CD14-positive monocyte (primary cell): Measurements from ENCODE around the gene PUM2. TPM values are rescaled to one million over a fixed set of nuclear protein-coding genes. Genes with fewer than 3 reads are reported as not detected.

Source experiments
- DNase-seq, 3 donors: peaks; one replicate each; pipeline ENCODE4 v3.0.0-alpha.2; 2011 to 2022
- H2AFZ ChIP-seq: 2 replicates; pipeline ENCODE4 v1.6.0; 2012; ENCODE audit warnings: mild to moderate bottlenecking, low read depth, low read length, inconsistent platforms; ENCODE audit not compliant: insufficient read depth, poor library complexity, severe bottlenecking
- H3K27ac ChIP-seq, 2 donors: 1 replicate in 1 of 2; 2 replicates in 1 of 2; pipeline ENCODE4 v1.5.1; 2012 to 2013; ENCODE audit warnings: low read length in 2 of 2, control low read depth in 1 of 2, inconsistent platforms in 1 of 2, low read depth in 1 of 2, mild to moderate bottlenecking in 1 of 2
- H3K27me3 ChIP-seq, 2 donors: one replicate each; pipeline versions ENCODE4 v1.6.0 to v1.6.1; 2011 to 2013; ENCODE audit warnings: low read length in 2 of 2; ENCODE audit not compliant: control insufficient read depth in 2 of 2, insufficient read depth in 2 of 2
- H3K36me3 ChIP-seq, 2 donors: replicated peaks in 1 of 2; 1 replicate in 1 of 2; 2 replicates in 1 of 2; pipeline versions ENCODE4 v1.5.1 to v1.6.1; 2012 to 2013; ENCODE audit warnings: low read length in 2 of 2, control low read depth in 1 of 2, inconsistent platforms in 1 of 2, mild to moderate bottlenecking in 1 of 2; ENCODE audit not compliant: insufficient read depth in 2 of 2, control insufficient read depth in 1 of 2
- H3K4me1 ChIP-seq, 2 donors: 1 replicate in 1 of 2; 2 replicates in 1 of 2; pipeline versions ENCODE4 v1.5.1 to v1.6.1; 2012 to 2013; ENCODE audit warnings: low read length in 2 of 2, control low read depth in 1 of 2, inconsistent platforms in 1 of 2, mild to moderate bottlenecking in 1 of 2, moderate library complexity in 1 of 2; ENCODE audit not compliant: insufficient read depth in 2 of 2, control insufficient read depth in 1 of 2
- H3K4me2 ChIP-seq: replicated peaks from 2 replicates; pipeline ENCODE3; 2012; ENCODE audit warnings: low read length, moderate library complexity, mild to moderate bottlenecking; ENCODE audit not compliant: poor library complexity, severe bottlenecking; ENCODE audit errors: extremely low read depth
- H3K4me3 ChIP-seq, 3 experiments: fragments of 200-600 bp in 1 of 3; sonication (generic) in 1 of 3; replicated peaks in 1 of 3; 1 replicate in 2 of 3; 2 replicates in 1 of 3; pipeline ENCODE4 v1.5.1; 2011 to 2013; ENCODE audit warnings: low read length in 3 of 3, mild to moderate bottlenecking in 3 of 3, control low read depth in 2 of 3, low read depth in 2 of 3, inconsistent platforms in 1 of 3, moderate library complexity in 1 of 3
- H3K79me2 ChIP-seq: 2 replicates; pipeline ENCODE4 v1.6.0; 2012; ENCODE audit warnings: mild to moderate bottlenecking, control low read depth, inconsistent platforms, low read length, moderate library complexity; ENCODE audit not compliant: insufficient read depth
- H3K9ac ChIP-seq: 2 replicates; pipeline ENCODE4 v1.6.0; 2017; ENCODE audit warnings: low read length, mild to moderate bottlenecking; ENCODE audit not compliant: insufficient read depth, poor library complexity, severe bottlenecking
- H3K9me3 ChIP-seq, 2 donors: replicated peaks in 1 of 2; 1 replicate in 1 of 2; 2 replicates in 1 of 2; pipeline versions ENCODE4 v1.5.1 to v1.6.1; 2012 to 2013; ENCODE audit warnings: low read length in 2 of 2, control low read depth in 1 of 2; ENCODE audit not compliant: control insufficient read depth in 1 of 2, insufficient read depth in 1 of 2
- H4K20me1 ChIP-seq: 2 replicates; pipeline ENCODE4 v1.6.0; 2012; ENCODE audit warnings: mild to moderate bottlenecking, low read length, control low read depth, moderate library complexity; ENCODE audit not compliant: insufficient read depth
- H3K27ac Mint-ChIP-seq, 7 donors: one replicate each; pipeline ENCODE4 v1.8.0; 2020; ENCODE audit warnings: mild to moderate bottlenecking in 7 of 7, mixed read lengths in 7 of 7, moderate library complexity in 6 of 7, inconsistent platforms in 2 of 7
- H3K27me3 Mint-ChIP-seq, 3 donors: one replicate each; pipeline ENCODE4 v1.8.0; 2021 to 2022; ENCODE audit warnings: low read depth in 3 of 3, mild to moderate bottlenecking in 3 of 3, mixed read lengths in 3 of 3, moderate library complexity in 3 of 3, inconsistent platforms in 1 of 3
- H3K36me3 Mint-ChIP-seq, 2 donors: one replicate each; pipeline ENCODE4 v1.8.0; 2020; ENCODE audit warnings: mixed read lengths in 2 of 2, inconsistent platforms in 1 of 2, mild to moderate bottlenecking in 1 of 2
- H3K4me1 Mint-ChIP-seq: one replicate; pipeline ENCODE4 v1.8.0; 2020; ENCODE audit warnings: mild to moderate bottlenecking, mixed read lengths
- H3K4me3 Mint-ChIP-seq, 2 donors: one replicate each; pipeline ENCODE4 v1.8.0; 2020; ENCODE audit warnings: mild to moderate bottlenecking in 2 of 2, mixed read lengths in 2 of 2, moderate library complexity in 1 of 2
- H3K9me3 Mint-ChIP-seq, 7 donors: one replicate each; pipeline ENCODE4 v1.8.0; 2020 to 2022; ENCODE audit warnings: mixed read lengths in 7 of 7, mild to moderate bottlenecking in 6 of 7, moderate library complexity in 6 of 7, inconsistent platforms in 2 of 7
- WGBS: methylation state at CpG from one replicate; pipeline ENCODE4 v1.1.5; 2013; ENCODE audit warnings: missing lambda C conversion rate; ENCODE audit not compliant: insufficient coverage; 5-methylcytosine and 5-hydroxymethylcytosine counted together
- intact Hi-C, 2 donors: fragments of 100-400 bp; cut with micrococcal nuclease; formaldehyde crosslinking; loops; one replicate each; pipeline versions ENCODE4 v1.15.0 to v1.15.1; 2023
- polyA plus RNA-seq, 3 donors: library from polyadenylated mRNA; depleted of rRNA in 1 of 3; unstranded in 2 of 3; stranded (reverse) in 1 of 3; fragments of 300-500 nt in 2 of 3; fragments of >200 nt in 1 of 3; fragmentation: Illumina TruSeq in 2 of 3; gene quantifications; 1 replicate in 2 of 3; 2 replicates in 1 of 3; pipeline ENCODE4 v1.2.3, GENCODE V29; 2012 to 2021
- TF ChIP-seq, protein P1 (sequence below): fragments of 200-600 bp; IDR thresholded peaks from one replicate; pipeline ENCODE4 v1.8.0; 2022; ENCODE audit warnings: antibody characterized with exemption, mild to moderate bottlenecking

PUM2 gene
- polyA plus RNA-seq, 3 donors, result 7.2 to 22.4 (median 8.3) TPM

GRCh38 chr2:20231159-20231558, 119.5 kb downstream of the PUM2 start:
- no peak overlapping the region for H3K4me3 Mint-ChIP-seq
- WGBS, result 92% methylated on average over 6 of the region's 6 CpGs
- intact Hi-C loops, result no loop called here

DNA sequence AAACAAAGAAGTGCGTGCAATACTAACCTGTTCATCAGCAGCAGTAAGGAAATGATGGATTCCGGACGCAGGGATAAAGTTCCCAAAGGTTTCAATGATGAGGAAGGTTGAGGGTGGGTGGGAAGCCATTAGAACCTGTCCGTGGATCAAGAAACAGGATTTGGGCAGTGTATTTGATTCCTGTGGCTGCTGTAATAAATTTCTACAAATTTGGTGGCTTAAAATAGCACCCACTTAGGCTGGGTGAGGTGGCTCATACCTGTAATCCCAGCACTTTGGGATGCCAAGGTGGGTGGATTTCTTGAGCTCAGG, 120.6 kb downstream of the PUM2 start:
- Histone ChIP-seq H3K36me3 (no peaks in the 10 kb centered on the region), H3K9me3 (peaks cover 0 to 3% of the 10 kb centered on the region in 2 donors), H3K4me1 (peaks cover 7 to 8% of the 10 kb centered on the region in 2 donors), H3K27ac (no peak overlapping the region), H3K79me2 (no peaks in the 10 kb centered on the region), H4K20me1 (no peaks in the 10 kb centered on the region), H3K4me2 (no peak overlapping the region), H3K4me3 (no peak overlapping the region), H3K27me3 (peaks cover 9 to 19% of the 10 kb centered on the region in 2 donors), H3K9ac (no peak overlapping the region), H2AFZ (no peak overlapping the region)
- peaks cover 5% of the 10 kb centered on the region for H3K4me1 Mint-ChIP-seq
- intact Hi-C loops, result no loop called here
- no peak for DNase-seq
- WGBS, result 92% methylated on average over 3 of the region's 4 CpGs
- H3K27me3 Mint-ChIP-seq, result peaks cover 26 to 45% (median 36%) of the 10 kb centered on the region in 3 donors
- no peak overlapping the region for H3K27ac Mint-ChIP-seq
- H3K4me3 Mint-ChIP-seq, result no peak overlapping the region
- H3K9me3 Mint-ChIP-seq, result peaks cover 0 to 6% (median 0%) of the 10 kb centered on the region in 7 donors
- no peaks in the 10 kb centered on the region for H3K36me3 Mint-ChIP-seq
- TF ChIP-seq, protein P1, sequence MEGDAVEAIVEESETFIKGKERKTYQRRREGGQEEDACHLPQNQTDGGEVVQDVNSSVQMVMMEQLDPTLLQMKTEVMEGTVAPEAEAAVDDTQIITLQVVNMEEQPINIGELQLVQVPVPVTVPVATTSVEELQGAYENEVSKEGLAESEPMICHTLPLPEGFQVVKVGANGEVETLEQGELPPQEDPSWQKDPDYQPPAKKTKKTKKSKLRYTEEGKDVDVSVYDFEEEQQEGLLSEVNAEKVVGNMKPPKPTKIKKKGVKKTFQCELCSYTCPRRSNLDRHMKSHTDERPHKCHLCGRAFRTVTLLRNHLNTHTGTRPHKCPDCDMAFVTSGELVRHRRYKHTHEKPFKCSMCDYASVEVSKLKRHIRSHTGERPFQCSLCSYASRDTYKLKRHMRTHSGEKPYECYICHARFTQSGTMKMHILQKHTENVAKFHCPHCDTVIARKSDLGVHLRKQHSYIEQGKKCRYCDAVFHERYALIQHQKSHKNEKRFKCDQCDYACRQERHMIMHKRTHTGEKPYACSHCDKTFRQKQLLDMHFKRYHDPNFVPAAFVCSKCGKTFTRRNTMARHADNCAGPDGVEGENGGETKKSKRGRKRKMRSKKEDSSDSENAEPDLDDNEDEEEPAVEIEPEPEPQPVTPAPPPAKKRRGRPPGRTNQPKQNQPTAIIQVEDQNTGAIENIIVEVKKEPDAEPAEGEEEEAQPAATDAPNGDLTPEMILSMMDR, result no peak

More at GRCh38 chr2:20231159-20231558, 119.5 kb downstream of the PUM2 start:
- Histone ChIP-seq H3K79me2 (no peaks in the 10 kb centered on the region), H3K27me3 (peaks cover 3 to 8% of the 10 kb centered on the region in 2 donors), H3K27ac (no peak overlapping the region), H3K4me1 (no peaks in the 10 kb centered on the region), H2AFZ (no peak overlapping the region), H3K9me3 (no peaks in the 10 kb centered on the region), H3K4me3 (no peak overlapping the region), H3K9ac (no peak overlapping the region), H4K20me1 (no peaks in the 10 kb centered on the region), H3K36me3 (no peaks in the 10 kb centered on the region), H3K4me2 (no peak overlapping the region)
- Mint-ChIP-seq H3K9me3 (peaks cover 0 to 1% (median 0%) of the 10 kb centered on the region in 7 donors), H3K27ac (no peak overlapping the region), H3K4me1 (no peaks in the 10 kb centered on the region), H3K36me3 (no peaks in the 10 kb centered on the region), H3K27me3 (peaks cover 16 to 36% (median 27%) of the 10 kb centered on the region in 3 donors)
- TF ChIP-seq, protein P1, result no peak
- DNase-seq, result no peak
